ENCODE measurements around the gene GPC6.

GPC6 gene

GRCh38 chr13:94217370-94217769, 990.8 kb downstream of the GPC6 start:
- H4K8ac ChIP-seq (ENCODE audit: low read depth, low read length): no peak overlapping the region
- no peak overlapping the region for H3K27ac ChIP-seq (ENCODE audit: low read depth, low read length)
- H3K56ac ChIP-seq (ENCODE audit: low read length): no peak overlapping the region
- H3K4me2 ChIP-seq (ENCODE audit: low read length): no peak overlapping the region
- no peaks in the 10 kb centered on the region for H3K79me1 ChIP-seq (ENCODE audit: low read length)
- H3K23ac ChIP-seq (ENCODE audit: low read length): no peak overlapping the region
- H3K36me3 ChIP-seq (ENCODE audit: control insufficient read depth, insufficient read depth, low read length): no peaks in the 10 kb centered on the region
- H2AK5ac ChIP-seq (ENCODE audit: low read length): no peak overlapping the region
- H3K18ac ChIP-seq (ENCODE audit: low read length): no peak overlapping the region
- H2BK5ac ChIP-seq (ENCODE audit: low read length): no peak overlapping the region
- H2BK120ac ChIP-seq (ENCODE audit: low read depth, low read length): no peak overlapping the region
- H2BK15ac ChIP-seq (replicated peaks; ENCODE audit: low read depth): no peak overlapping the region
- no peak overlapping the region for H3K4me3 ChIP-seq (ENCODE audit: low read length)
- no peaks in the 10 kb centered on the region for H3K4me1 ChIP-seq (ENCODE audit: control insufficient read depth, low read depth, low read length)
- no peaks in the 10 kb centered on the region for H3K79me2 ChIP-seq (ENCODE audit: control insufficient read depth, insufficient read depth, low read length)
- no CpG with 5 or more reads among the region's 3 CpGs for WGBS (ENCODE audit: extremely low coverage, insufficient coverage, low lambda C conversion rate)
- no peak overlapping the region for H3K4ac ChIP-seq (ENCODE audit: low read depth, low read length)
- H3K9ac ChIP-seq (ENCODE audit: low read length): no peak overlapping the region
- H4K5ac ChIP-seq (ENCODE audit: low read length): no peak overlapping the region
- DNase-seq: no peak
- no peaks in the 10 kb centered on the region for H3K27me3 ChIP-seq (ENCODE audit: insufficient read depth, low read length, poor library complexity)

- no peak overlapping the region for H4K8ac ChIP-seq (ENCODE audit: low read depth, low read length)
- no peak overlapping the region for H2BK5ac ChIP-seq (ENCODE audit: low read length)
- DNase-seq: no peak
- no peak overlapping the region for H2BK15ac ChIP-seq (replicated peaks; ENCODE audit: low read depth)
- no peak overlapping the region for H3K9ac ChIP-seq (ENCODE audit: low read length)
- no peaks in the 10 kb centered on the region for H3K27me3 ChIP-seq (ENCODE audit: insufficient read depth, low read length, poor library complexity)
- no peak overlapping the region for H3K18ac ChIP-seq (ENCODE audit: low read length)
- no peak overlapping the region for H3K4me2 ChIP-seq (ENCODE audit: low read length)
- no peak overlapping the region for H2AK5ac ChIP-seq (ENCODE audit: low read length)
- H3K79me2 ChIP-seq (ENCODE audit: control insufficient read depth, insufficient read depth, low read length): no peaks in the 10 kb centered on the region
- H3K36me3 ChIP-seq (ENCODE audit: control insufficient read depth, insufficient read depth, low read length): no peaks in the 10 kb centered on the region
- H3K27ac ChIP-seq (ENCODE audit: low read depth, low read length): no peak overlapping the region
- no peak overlapping the region for H3K23ac ChIP-seq (ENCODE audit: low read length)
- H4K5ac ChIP-seq (ENCODE audit: low read length): no peak overlapping the region
- H3K56ac ChIP-seq (ENCODE audit: low read length): no peak overlapping the region
- no peaks in the 10 kb centered on the region for H3K79me1 ChIP-seq (ENCODE audit: low read length)
- H3K4ac ChIP-seq (ENCODE audit: low read depth, low read length): no peak overlapping the region
- H3K4me3 ChIP-seq (ENCODE audit: low read length): no peak overlapping the region
- no peaks in the 10 kb centered on the region for H3K4me1 ChIP-seq (ENCODE audit: control insufficient read depth, low read depth, low read length)
- no peak overlapping the region for H2BK120ac ChIP-seq (ENCODE audit: low read depth, low read length)
- no CpG with 5 or more reads among the region's 2 CpGs for WGBS (ENCODE audit: extremely low coverage, insufficient coverage, low lambda C conversion rate)
Measured at GRCh38 chr13:94218537-94218936, 991.9 kb downstream of the GPC6 start.

- Histone ChIP-seq H2BK120ac (ENCODE audit: low read depth, low read length) (no peak overlapping the region), H2AK5ac (ENCODE audit: low read length) (no peak overlapping the region), H4K8ac (ENCODE audit: low read depth, low read length) (no peak overlapping the region), H3K56ac (ENCODE audit: low read length) (no peak overlapping the region), H3K4me3 (ENCODE audit: low read length) (no peak overlapping the region), H3K36me3 (ENCODE audit: control insufficient read depth, insufficient read depth, low read length) (no peaks in the 10 kb centered on the region), H2BK5ac (ENCODE audit: low read length) (no peak overlapping the region), H3K4me2 (ENCODE audit: low read length) (no peak overlapping the region), H3K18ac (ENCODE audit: low read length) (peak overlapping the region; percentile 60), H3K4me1 (ENCODE audit: control insufficient read depth, low read depth, low read length) (no peaks in the 10 kb centered on the region), H4K5ac (ENCODE audit: low read length) (no peak overlapping the region), H3K4ac (ENCODE audit: low read depth, low read length) (no peak overlapping the region), H3K79me2 (ENCODE audit: control insufficient read depth, insufficient read depth, low read length) (no peaks in the 10 kb centered on the region), H3K23ac (ENCODE audit: low read length) (no peak overlapping the region), H3K9ac (ENCODE audit: low read length) (no peak overlapping the region), H2BK15ac (replicated peaks; ENCODE audit: low read depth) (no peak overlapping the region), H3K27ac (ENCODE audit: low read depth, low read length) (no peak overlapping the region), H3K27me3 (ENCODE audit: insufficient read depth, low read length, poor library complexity) (no peaks in the 10 kb centered on the region), H3K79me1 (ENCODE audit: low read length) (no peaks in the 10 kb centered on the region)
- WGBS (ENCODE audit: extremely low coverage, insufficient coverage, low lambda C conversion rate): no CpG with 5 or more reads among the region's 3 CpGs
- DNase-seq: no peak
Measured at GRCh38 chr13:94218951-94219350, 992.3 kb downstream of the GPC6 start.

GRCh38 chr13:94224670-94225069, 998.1 kb downstream of the GPC6 start:
- Histone ChIP-seq H3K79me2 (ENCODE audit: control insufficient read depth, insufficient read depth, low read length) (no peaks in the 10 kb centered on the region), H2BK120ac (ENCODE audit: low read depth, low read length) (no peak overlapping the region), H3K9ac (ENCODE audit: low read length) (no peak overlapping the region), H4K5ac (ENCODE audit: low read length) (no peak overlapping the region), H3K56ac (ENCODE audit: low read length) (no peak overlapping the region), H3K27me3 (ENCODE audit: insufficient read depth, low read length, poor library complexity) (no peaks in the 10 kb centered on the region), H2AK5ac (ENCODE audit: low read length) (no peak overlapping the region), H3K4ac (ENCODE audit: low read depth, low read length) (no peak overlapping the region), H2BK5ac (ENCODE audit: low read length) (no peak overlapping the region), H3K4me2 (ENCODE audit: low read length) (no peak overlapping the region), H3K36me3 (ENCODE audit: control insufficient read depth, insufficient read depth, low read length) (no peaks in the 10 kb centered on the region), H3K27ac (ENCODE audit: low read depth, low read length) (no peak overlapping the region), H3K79me1 (ENCODE audit: low read length) (no peaks in the 10 kb centered on the region), H2BK15ac (replicated peaks; ENCODE audit: low read depth) (no peak overlapping the region), H4K8ac (ENCODE audit: low read depth, low read length) (no peak overlapping the region), H3K4me1 (ENCODE audit: control insufficient read depth, low read depth, low read length) (no peaks in the 10 kb centered on the region), H3K18ac (ENCODE audit: low read length) (no peak overlapping the region), H3K23ac (ENCODE audit: low read length) (no peak overlapping the region), H3K4me3 (ENCODE audit: low read length) (no peak overlapping the region)
- peak; percentile 44 for DNase-seq
- WGBS (ENCODE audit: extremely low coverage, insufficient coverage, low lambda C conversion rate): no CpG with 5 or more reads among the region's 3 CpGs

- Histone ChIP-seq H4K5ac (ENCODE audit: low read length) (no peak overlapping the region), H2AK5ac (ENCODE audit: low read length) (no peak overlapping the region), H3K27ac (ENCODE audit: low read depth, low read length) (no peak overlapping the region), H3K4me3 (ENCODE audit: low read length) (no peak overlapping the region), H3K36me3 (ENCODE audit: control insufficient read depth, insufficient read depth, low read length) (no peaks in the 10 kb centered on the region), H3K56ac (ENCODE audit: low read length) (no peak overlapping the region), H3K79me2 (ENCODE audit: control insufficient read depth, insufficient read depth, low read length) (no peaks in the 10 kb centered on the region), H3K4ac (ENCODE audit: low read depth, low read length) (no peak overlapping the region), H3K79me1 (ENCODE audit: low read length) (no peaks in the 10 kb centered on the region), H3K27me3 (ENCODE audit: insufficient read depth, low read length, poor library complexity) (no peaks in the 10 kb centered on the region), H2BK5ac (ENCODE audit: low read length) (no peak overlapping the region), H3K4me2 (ENCODE audit: low read length) (no peak overlapping the region), H3K18ac (ENCODE audit: low read length) (no peak overlapping the region), H4K8ac (ENCODE audit: low read depth, low read length) (no peak overlapping the region), H3K4me1 (ENCODE audit: control insufficient read depth, low read depth, low read length) (no peaks in the 10 kb centered on the region), H2BK120ac (ENCODE audit: low read depth, low read length) (no peak overlapping the region), H3K9ac (ENCODE audit: low read length) (no peak overlapping the region), H2BK15ac (replicated peaks; ENCODE audit: low read depth) (no peak overlapping the region), H3K23ac (ENCODE audit: low read length) (no peak overlapping the region)
- DNase-seq: no peak
- WGBS (ENCODE audit: extremely low coverage, insufficient coverage, low lambda C conversion rate): no CpG with 5 or more reads among the region's 6 CpGs
Measured at GRCh38 chr13:94227255-94227879, 1000.8 kb downstream of the GPC6 start.

- H3K27me3 ChIP-seq (ENCODE audit: insufficient read depth, low read length, poor library complexity): no peaks in the 10 kb centered on the region
- H3K4me3 ChIP-seq (ENCODE audit: low read length): no peak overlapping the region
- no peak overlapping the region for H3K9ac ChIP-seq (ENCODE audit: low read length)
- H2BK120ac ChIP-seq (ENCODE audit: low read depth, low read length): no peak overlapping the region
- no peak overlapping the region for H2BK5ac ChIP-seq (ENCODE audit: low read length)
- no peak overlapping the region for H3K4ac ChIP-seq (ENCODE audit: low read depth, low read length)
- H3K36me3 ChIP-seq (ENCODE audit: control insufficient read depth, insufficient read depth, low read length): no peaks in the 10 kb centered on the region
- no peaks in the 10 kb centered on the region for H3K79me2 ChIP-seq (ENCODE audit: control insufficient read depth, insufficient read depth, low read length)
- H2AK5ac ChIP-seq (ENCODE audit: low read length): no peak overlapping the region
- H2BK15ac ChIP-seq (replicated peaks; ENCODE audit: low read depth): no peak overlapping the region
- no peak overlapping the region for H4K5ac ChIP-seq (ENCODE audit: low read length)
- no peak overlapping the region for H3K27ac ChIP-seq (ENCODE audit: low read depth, low read length)
- no peak for DNase-seq
- no CpG with 5 or more reads among the region's 1 CpG for WGBS (ENCODE audit: extremely low coverage, insufficient coverage, low lambda C conversion rate)
- no peaks in the 10 kb centered on the region for H3K79me1 ChIP-seq (ENCODE audit: low read length)
- no peak overlapping the region for H3K56ac ChIP-seq (ENCODE audit: low read length)
- H3K23ac ChIP-seq (ENCODE audit: low read length): no peak overlapping the region
- H4K8ac ChIP-seq (ENCODE audit: low read depth, low read length): no peak overlapping the region
- H3K4me1 ChIP-seq (ENCODE audit: control insufficient read depth, low read depth, low read length): no peaks in the 10 kb centered on the region
- no peak overlapping the region for H3K4me2 ChIP-seq (ENCODE audit: low read length)
- no peak overlapping the region for H3K18ac ChIP-seq (ENCODE audit: low read length)
Measured at GRCh38 chr13:94228763-94229162, 1002.2 kb downstream of the GPC6 start.

Data from mesendoderm (in vitro differentiated cells).